ENCODE data around the gene SNX32.

SNX32 gene

GRCh38 chr11:65887723-65888162 lies 54.0 kb downstream of the SNX32 start:
- Histone ChIP-seq H3K4me2 (peak overlapping the region; percentile 98), H2AFZ (ENCODE audit: low read depth) (peak overlapping the region; percentile 89), H3K4me3 (IDR thresholded peaks at IDR 0.05; ENCODE audit: insufficient read depth, low read depth, low read length) (no peak overlapping the region), H3K9ac (peak overlapping the region; percentile 32), H3K4me1 (ENCODE audit: low read depth, poor library complexity, severe bottlenecking) (peaks cover 48% of the 10 kb centered on the region), H3K27me3 (ENCODE audit: insufficient read depth, low read depth) (no peaks in the 10 kb centered on the region), H3K36me3 (ENCODE audit: insufficient read depth) (no peaks in the 10 kb centered on the region), H3K27ac (peak overlapping the region; percentile 39; the same call in 1 of the 2 replicates), H3K79me2 (ENCODE audit: insufficient read depth, low read depth) (peaks cover 25% of the 10 kb centered on the region), H4K20me1 (ENCODE audit: insufficient read depth) (no peaks in the 10 kb centered on the region)
- TF ChIP-seq CTCF (conservative IDR thresholded peaks at IDR 0.05; ENCODE audit: low read depth, low read length), result no peak

- peak within 1 kb of the TSS; percentile 54 for H3K9ac ChIP-seq
- no peak within 1 kb of the TSS for H3K4me3 ChIP-seq (IDR thresholded peaks at IDR 0.05; ENCODE audit: insufficient read depth, low read depth, low read length)
- no peaks in the 10 kb centered on the region for H4K20me1 ChIP-seq (ENCODE audit: insufficient read depth)
- H3K4me2 ChIP-seq, result peak within 1 kb of the TSS; percentile 98
- peaks cover 53% of the 10 kb centered on the region for H3K4me1 ChIP-seq (ENCODE audit: low read depth, poor library complexity, severe bottlenecking)
- peak within 1 kb of the TSS; percentile 49; the same call in 1 of the 2 replicates for H3K27ac ChIP-seq
- no peaks in the 10 kb centered on the region for H3K36me3 ChIP-seq (ENCODE audit: insufficient read depth)
- H3K79me2 ChIP-seq (ENCODE audit: insufficient read depth, low read depth), result peaks cover 25% of the 10 kb centered on the region
- TF ChIP-seq CTCF (conservative IDR thresholded peaks at IDR 0.05; ENCODE audit: low read depth, low read length), result peak; percentile 86
- H2AFZ ChIP-seq (ENCODE audit: low read depth), result peak within 1 kb of the TSS; percentile 89
- no peaks in the 10 kb centered on the region for H3K27me3 ChIP-seq (ENCODE audit: insufficient read depth, low read depth)
These were observed 54.5 kb downstream of the SNX32 start, which contains the start of gene FIBP for GRCh38 chr11:65888163-65888814. Gene FIBP, minus strand, starts transcription at chr11:65888471. Its CDS starts 53 bp downstream, at chr11:65888418.

GRCh38 chr11:65890324-65891218 lies 56.8 kb downstream of the SNX32 start, which contains the start of gene CCDC85B:
Gene CCDC85B, plus strand, starts transcription at chr11:65890673. Its CDS starts 111 bp downstream, at chr11:65890784.
- Histone ChIP-seq H3K79me2 (ENCODE audit: insufficient read depth, low read depth) (peaks cover 25% of the 10 kb centered on the region), H3K4me1 (ENCODE audit: low read depth, poor library complexity, severe bottlenecking) (peaks cover 40% of the 10 kb centered on the region)

More at GRCh38 chr11:65890324-65891218, 56.8 kb downstream of the SNX32 start, which contains the start of gene CCDC85B:
- peak within 1 kb of the TSS; percentile 98 for H3K4me2 ChIP-seq
- peak within 1 kb of the TSS; percentile 86 for H3K27ac ChIP-seq
- no peak within 1 kb of the TSS for H3K4me3 ChIP-seq (IDR thresholded peaks at IDR 0.05; ENCODE audit: insufficient read depth, low read depth, low read length)
- H3K9ac ChIP-seq, result peak within 1 kb of the TSS; percentile 95
- no peaks in the 10 kb centered on the region for H4K20me1 ChIP-seq (ENCODE audit: insufficient read depth)
- no peak; the same call in 1 of the 2 replicates for TF ChIP-seq CTCF (conservative IDR thresholded peaks at IDR 0.05; ENCODE audit: low read depth, low read length)
- H2AFZ ChIP-seq (ENCODE audit: low read depth), result peak within 1 kb of the TSS; percentile 89
- H3K27me3 ChIP-seq (ENCODE audit: insufficient read depth, low read depth), result no peaks in the 10 kb centered on the region
- no peaks in the 10 kb centered on the region for H3K36me3 ChIP-seq (ENCODE audit: insufficient read depth)

All from KMS-11 (cell line).